ENCODE data around the gene STAB2. TPM values are rescaled to one million over a fixed set of nuclear protein-coding genes. Genes with fewer than 3 reads are reported as not detected.

Gene STAB2
- total RNA-seq, 1 donor: not detected

DNA sequence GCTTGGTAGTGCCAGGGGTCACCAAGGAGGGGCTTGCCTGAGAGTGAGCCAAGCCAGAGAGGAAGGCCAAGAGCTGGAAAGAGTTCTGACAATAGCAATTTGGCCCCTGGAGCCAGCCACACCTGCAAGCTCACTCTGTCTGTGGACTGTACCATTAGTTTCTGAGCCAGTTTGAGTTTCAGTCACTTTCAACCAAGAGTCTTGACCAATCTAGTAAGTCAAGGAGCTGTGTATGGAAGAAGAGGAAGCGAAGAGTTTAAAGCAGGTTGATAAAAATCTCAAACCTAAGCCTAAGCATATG is 215.5 kb downstream of the STAB2 start:
- Histone ChIP-seq H3K27ac (ENCODE audit: low read depth, low read length) (peak overlapping the region; percentile 0), H3K36me3 (ENCODE audit: insufficient read depth, low read length) (peaks cover 8% of the 10 kb centered on the region), H4K20me1 (ENCODE audit: insufficient read depth, low read length) (no peaks in the 10 kb centered on the region), H3K27me3 (ENCODE audit: insufficient read depth, low read length) (no peaks in the 10 kb centered on the region), H3K9me3 (ENCODE audit: low read depth, low read length) (no peaks in the 10 kb centered on the region), H2AFZ (ENCODE audit: low read length) (no peak overlapping the region), H3K4me2 (ENCODE audit: insufficient read depth, low read length) (no peak overlapping the region), H3K4me3 (ENCODE audit: insufficient read depth, low read length) (no peak overlapping the region), H3K4me1 (ENCODE audit: insufficient read depth, low read length) (peaks cover 57% of the 10 kb centered on the region), H3K79me2 (ENCODE audit: insufficient read depth, low read length) (no peaks in the 10 kb centered on the region)
- no peak for DNase-seq (ENCODE audit: insufficient read length, low spot score, missing footprints)
- TF ChIP-seq, protein P1, sequence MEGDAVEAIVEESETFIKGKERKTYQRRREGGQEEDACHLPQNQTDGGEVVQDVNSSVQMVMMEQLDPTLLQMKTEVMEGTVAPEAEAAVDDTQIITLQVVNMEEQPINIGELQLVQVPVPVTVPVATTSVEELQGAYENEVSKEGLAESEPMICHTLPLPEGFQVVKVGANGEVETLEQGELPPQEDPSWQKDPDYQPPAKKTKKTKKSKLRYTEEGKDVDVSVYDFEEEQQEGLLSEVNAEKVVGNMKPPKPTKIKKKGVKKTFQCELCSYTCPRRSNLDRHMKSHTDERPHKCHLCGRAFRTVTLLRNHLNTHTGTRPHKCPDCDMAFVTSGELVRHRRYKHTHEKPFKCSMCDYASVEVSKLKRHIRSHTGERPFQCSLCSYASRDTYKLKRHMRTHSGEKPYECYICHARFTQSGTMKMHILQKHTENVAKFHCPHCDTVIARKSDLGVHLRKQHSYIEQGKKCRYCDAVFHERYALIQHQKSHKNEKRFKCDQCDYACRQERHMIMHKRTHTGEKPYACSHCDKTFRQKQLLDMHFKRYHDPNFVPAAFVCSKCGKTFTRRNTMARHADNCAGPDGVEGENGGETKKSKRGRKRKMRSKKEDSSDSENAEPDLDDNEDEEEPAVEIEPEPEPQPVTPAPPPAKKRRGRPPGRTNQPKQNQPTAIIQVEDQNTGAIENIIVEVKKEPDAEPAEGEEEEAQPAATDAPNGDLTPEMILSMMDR (IDR thresholded peaks at IDR 0.05; ENCODE audit: extremely low read depth, low read depth, low read length): no peak

DNA sequence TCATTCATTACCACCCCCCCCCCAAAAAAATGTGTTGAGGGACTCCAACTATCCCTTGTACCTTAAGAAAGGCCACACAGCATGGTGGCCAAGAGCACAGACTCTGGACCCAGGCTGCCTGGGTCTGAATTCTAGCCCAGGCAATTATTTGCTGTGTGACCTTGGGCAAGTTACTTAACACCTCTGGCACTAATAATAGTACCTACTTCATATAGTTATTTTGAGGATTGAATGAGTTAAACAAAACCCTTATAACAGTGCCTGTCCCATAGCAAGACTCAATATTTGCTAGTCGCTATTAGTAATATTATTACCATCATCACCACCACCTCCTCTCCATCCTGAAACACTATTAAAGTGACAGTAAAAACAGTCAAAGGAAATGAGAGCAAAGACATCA is 216.8 kb downstream of the STAB2 start:
- no peak overlapping the region for H3K4me3 ChIP-seq (ENCODE audit: insufficient read depth, low read length)
- TF ChIP-seq, protein P1 (IDR thresholded peaks at IDR 0.05; ENCODE audit: extremely low read depth, low read depth, low read length): no peak
- H2AFZ ChIP-seq (ENCODE audit: low read length): no peak overlapping the region
- no peaks in the 10 kb centered on the region for H3K27me3 ChIP-seq (ENCODE audit: insufficient read depth, low read length)
- H3K9me3 ChIP-seq (ENCODE audit: low read depth, low read length): no peaks in the 10 kb centered on the region
- H3K4me2 ChIP-seq (ENCODE audit: insufficient read depth, low read length): no peak overlapping the region
- no peak for DNase-seq (ENCODE audit: insufficient read length, low spot score, missing footprints)
- peaks cover 57% of the 10 kb centered on the region for H3K4me1 ChIP-seq (ENCODE audit: insufficient read depth, low read length)
- H4K20me1 ChIP-seq (ENCODE audit: insufficient read depth, low read length): no peaks in the 10 kb centered on the region
- H3K27ac ChIP-seq (ENCODE audit: low read depth, low read length): no peak overlapping the region
- H3K79me2 ChIP-seq (ENCODE audit: insufficient read depth, low read length): peaks cover 10% of the 10 kb centered on the region
- no peaks in the 10 kb centered on the region for H3K36me3 ChIP-seq (ENCODE audit: insufficient read depth, low read length)

DNA sequence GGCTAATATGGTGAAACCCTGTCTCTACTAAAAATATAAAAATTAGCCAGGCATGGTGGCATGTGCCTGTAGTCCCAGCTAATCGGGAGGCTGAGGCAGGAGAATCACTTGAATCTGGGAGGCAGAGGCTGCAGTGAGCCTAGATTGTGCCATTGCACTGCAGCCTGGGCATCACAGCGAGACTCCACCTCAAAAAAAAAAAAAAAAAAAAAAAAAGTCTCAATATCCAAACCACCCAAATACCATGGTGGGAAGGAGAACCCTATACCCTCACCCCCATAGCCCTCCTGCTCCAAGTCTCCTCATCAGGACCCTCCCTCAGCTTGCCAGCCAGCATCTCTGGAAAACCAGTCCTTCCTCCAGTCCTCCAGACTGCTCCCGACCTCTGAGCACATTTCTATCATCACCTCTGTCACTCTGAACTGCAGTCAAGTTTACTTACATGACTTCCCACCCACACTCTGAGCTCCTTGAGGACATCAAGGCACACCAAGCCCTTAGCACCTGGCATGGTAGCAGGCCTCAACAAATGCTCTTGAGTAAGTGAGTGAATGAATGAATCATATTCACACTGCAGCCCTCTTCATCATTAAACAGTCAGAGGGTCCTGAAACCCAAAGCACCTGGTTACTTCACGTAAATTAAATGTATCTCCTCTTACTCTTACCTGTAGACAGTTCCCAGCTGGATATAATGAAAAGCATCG is 218.7 kb downstream of the STAB2 start:
- DNase-seq (ENCODE audit: insufficient read length, low spot score, missing footprints): no peak
- peaks cover 47% of the 10 kb centered on the region for H3K4me1 ChIP-seq (ENCODE audit: insufficient read depth, low read length)
- H3K4me3 ChIP-seq (ENCODE audit: insufficient read depth, low read length): no peak overlapping the region
- peaks cover 8% of the 10 kb centered on the region for H3K36me3 ChIP-seq (ENCODE audit: insufficient read depth, low read length)
- no peaks in the 10 kb centered on the region for H3K9me3 ChIP-seq (ENCODE audit: low read depth, low read length)
- no peaks in the 10 kb centered on the region for H3K27me3 ChIP-seq (ENCODE audit: insufficient read depth, low read length)
- peak overlapping the region; percentile 78 for H3K27ac ChIP-seq (ENCODE audit: low read depth, low read length)
- H2AFZ ChIP-seq (ENCODE audit: low read length): no peak overlapping the region
- TF ChIP-seq, protein P1 (IDR thresholded peaks at IDR 0.05; ENCODE audit: extremely low read depth, low read depth, low read length): no peak
- no peaks in the 10 kb centered on the region for H4K20me1 ChIP-seq (ENCODE audit: insufficient read depth, low read length)
- H3K4me2 ChIP-seq (ENCODE audit: insufficient read depth, low read length): peak overlapping the region; percentile 24
- H3K79me2 ChIP-seq (ENCODE audit: insufficient read depth, low read length): peaks cover 15% of the 10 kb centered on the region

DNA sequence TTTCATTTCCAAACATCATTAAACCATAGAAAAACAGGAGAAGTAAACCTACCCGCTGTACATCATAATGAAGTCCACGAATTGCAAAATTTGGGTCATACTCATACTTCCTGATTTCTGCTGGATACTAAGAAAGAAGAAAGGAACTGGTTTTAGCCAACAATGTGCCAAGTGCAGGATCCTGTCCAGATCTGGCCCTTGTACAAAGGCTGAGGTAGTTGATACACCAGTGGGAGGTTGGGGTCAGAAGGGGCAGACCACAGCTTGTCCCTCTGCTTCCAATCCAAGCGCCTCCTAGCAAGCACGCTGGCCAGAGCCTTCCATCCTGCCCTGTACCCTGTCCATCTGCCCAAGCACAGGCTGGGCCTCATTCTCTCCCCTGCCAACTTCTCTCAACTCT is 219.7 kb downstream of the STAB2 start:
- Histone ChIP-seq H3K4me1 (ENCODE audit: insufficient read depth, low read length) (peaks cover 41% of the 10 kb centered on the region), H3K4me3 (ENCODE audit: insufficient read depth, low read length) (no peak overlapping the region), H3K27ac (ENCODE audit: low read depth, low read length) (no peak overlapping the region), H2AFZ (ENCODE audit: low read length) (no peak overlapping the region), H3K36me3 (ENCODE audit: insufficient read depth, low read length) (peaks cover 12% of the 10 kb centered on the region), H3K27me3 (ENCODE audit: insufficient read depth, low read length) (no peaks in the 10 kb centered on the region), H3K79me2 (ENCODE audit: insufficient read depth, low read length) (peaks cover 15% of the 10 kb centered on the region), H3K9me3 (ENCODE audit: low read depth, low read length) (no peaks in the 10 kb centered on the region), H4K20me1 (ENCODE audit: insufficient read depth, low read length) (no peaks in the 10 kb centered on the region), H3K4me2 (ENCODE audit: insufficient read depth, low read length) (peak overlapping the region; percentile 4)
- TF ChIP-seq, protein P1 (IDR thresholded peaks at IDR 0.05; ENCODE audit: extremely low read depth, low read depth, low read length): no peak
- DNase-seq (ENCODE audit: insufficient read length, low spot score, missing footprints): no peak
